ENCODE results near the gene SPN.
"Not testable (repeated sequence)": the region's sequence is repeated elsewhere in the genome, so short reads cannot be mapped to it uniquely, and the experiment has no call there.

SPN gene

DNA sequence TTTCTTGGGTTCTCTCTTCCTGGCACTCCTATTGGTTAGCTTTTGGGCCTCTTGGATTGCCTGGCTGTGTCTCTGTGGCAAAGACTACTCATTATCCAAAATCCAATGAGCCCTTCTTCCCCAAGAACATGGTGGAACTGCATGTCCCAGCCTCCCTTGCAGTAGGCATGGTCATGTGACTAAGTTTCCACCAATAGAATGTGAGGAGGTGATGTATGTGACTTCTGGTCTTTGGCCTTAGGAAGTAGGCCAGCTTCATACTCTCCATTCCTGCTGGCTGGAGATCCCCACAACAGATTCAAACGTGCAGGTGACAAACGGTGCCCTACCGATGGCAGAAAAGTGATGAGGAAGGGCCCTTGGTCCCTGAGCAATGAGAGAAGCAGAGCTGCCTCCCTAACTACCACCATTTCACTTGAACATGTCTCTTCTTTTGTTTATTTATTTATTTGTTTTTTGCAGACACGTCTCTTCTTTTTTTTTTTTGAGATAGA, 17.3 kb upstream of the SPN start:
- DNase-seq (ENCODE audit: low spot score), result no peak

- DNase-seq (ENCODE audit: low spot score), result no peak
Measured at GRCh38 chr16:29646947-29647346, 16.1 kb upstream of the SPN start.

- DNase-seq (ENCODE audit: low spot score), result no peak
Measured at GRCh38 chr16:29649588-29650494, 13.2 kb upstream of the SPN start.

GRCh38 chr16:29650771-29651170, 12.3 kb upstream of the SPN start:
- no peak for DNase-seq (ENCODE audit: low spot score)

DNA sequence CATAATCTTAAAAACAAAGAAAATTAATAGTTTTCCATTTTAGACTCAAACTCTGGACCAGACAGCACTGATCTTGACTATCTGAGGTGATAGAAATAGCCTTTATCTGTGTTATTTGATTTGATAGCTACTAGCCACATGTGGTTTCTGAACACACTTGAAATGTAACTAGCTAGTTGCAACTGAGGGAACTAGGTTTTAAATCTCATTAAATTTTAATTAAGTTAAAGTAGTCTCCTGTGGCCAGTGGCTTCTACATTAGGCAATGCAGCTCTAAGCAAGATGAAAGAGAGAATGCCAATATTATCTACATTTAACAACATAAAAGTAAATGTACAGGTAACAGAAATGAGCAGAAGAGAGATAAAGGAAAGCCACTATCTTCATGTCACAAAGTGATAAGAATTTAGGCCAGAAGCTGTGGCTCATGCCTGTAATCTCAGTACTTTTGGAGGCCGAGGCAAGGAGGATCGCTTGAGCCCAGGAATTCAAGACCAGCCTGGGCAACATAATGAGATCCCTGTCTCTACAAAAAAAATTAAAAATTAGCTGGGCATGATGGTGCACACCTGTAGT, 11.2 kb upstream of the SPN start:
- DNase-seq (ENCODE audit: low spot score), result no peak

DNA sequence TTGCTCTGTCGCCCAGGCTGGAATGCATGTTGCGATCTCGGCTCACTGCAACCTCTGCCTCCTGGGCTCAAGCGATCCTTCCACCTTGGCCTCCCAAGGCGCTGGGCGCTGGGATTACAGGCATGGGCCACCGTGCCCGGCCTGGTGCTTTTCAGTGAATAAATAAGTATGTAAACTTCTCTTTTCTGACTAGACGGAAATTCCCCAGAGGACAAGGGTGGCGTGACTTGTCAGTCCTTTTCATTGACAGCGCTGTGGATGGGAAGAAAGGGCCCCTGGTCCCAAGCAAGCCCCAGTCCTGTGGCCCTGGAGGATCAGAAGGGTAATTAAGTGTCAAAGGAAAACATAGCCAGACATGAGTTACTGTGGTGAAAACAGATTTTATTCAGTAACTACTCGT, 9.6 kb upstream of the SPN start:
- no peak for DNase-seq (ENCODE audit: low spot score)

- not testable (repeated sequence) for DNase-seq (ENCODE audit: low spot score)
Measured at GRCh38 chr16:29653890-29654289, 9.2 kb upstream of the SPN start.

- no peak for DNase-seq (ENCODE audit: low spot score)
Measured at GRCh38 chr16:29656688-29657523, 6.1 kb upstream of the SPN start.

- no peak for DNase-seq (ENCODE audit: low spot score)
Measured at GRCh38 chr16:29658705-29659104, 4.3 kb upstream of the SPN start.

- no peak for DNase-seq (ENCODE audit: low spot score)
Measured at GRCh38 chr16:29662000-29662728, 883 bp upstream of the SPN start.

DNA sequence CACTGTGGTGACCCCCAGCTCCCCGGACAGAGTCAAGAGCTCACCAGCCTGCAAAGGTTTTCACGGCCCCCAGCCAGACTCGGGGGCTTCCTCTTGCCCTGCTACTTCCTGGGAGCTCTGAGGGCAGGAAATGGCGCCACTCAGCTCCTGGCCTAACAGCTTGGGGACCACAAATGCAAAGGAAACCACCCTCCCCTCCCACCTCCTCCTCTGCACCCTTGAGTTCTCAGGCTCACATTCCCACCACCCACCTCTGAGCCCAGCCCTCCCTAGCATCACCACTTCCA, 375 bp upstream of the SPN start:
- no peak for DNase-seq (ENCODE audit: low spot score)

DNA sequence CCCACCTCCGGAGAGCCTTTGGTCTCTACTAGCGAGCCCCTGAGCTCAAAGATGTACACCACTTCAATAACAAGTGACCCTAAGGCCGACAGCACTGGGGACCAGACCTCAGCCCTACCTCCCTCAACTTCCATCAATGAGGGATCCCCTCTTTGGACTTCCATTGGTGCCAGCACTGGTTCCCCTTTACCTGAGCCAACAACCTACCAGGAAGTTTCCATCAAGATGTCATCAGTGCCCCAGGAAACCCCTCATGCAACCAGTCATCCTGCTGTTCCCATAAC, 702 bp downstream of the SPN start:
- no peak for DNase-seq (ENCODE audit: low spot score)

DNA sequence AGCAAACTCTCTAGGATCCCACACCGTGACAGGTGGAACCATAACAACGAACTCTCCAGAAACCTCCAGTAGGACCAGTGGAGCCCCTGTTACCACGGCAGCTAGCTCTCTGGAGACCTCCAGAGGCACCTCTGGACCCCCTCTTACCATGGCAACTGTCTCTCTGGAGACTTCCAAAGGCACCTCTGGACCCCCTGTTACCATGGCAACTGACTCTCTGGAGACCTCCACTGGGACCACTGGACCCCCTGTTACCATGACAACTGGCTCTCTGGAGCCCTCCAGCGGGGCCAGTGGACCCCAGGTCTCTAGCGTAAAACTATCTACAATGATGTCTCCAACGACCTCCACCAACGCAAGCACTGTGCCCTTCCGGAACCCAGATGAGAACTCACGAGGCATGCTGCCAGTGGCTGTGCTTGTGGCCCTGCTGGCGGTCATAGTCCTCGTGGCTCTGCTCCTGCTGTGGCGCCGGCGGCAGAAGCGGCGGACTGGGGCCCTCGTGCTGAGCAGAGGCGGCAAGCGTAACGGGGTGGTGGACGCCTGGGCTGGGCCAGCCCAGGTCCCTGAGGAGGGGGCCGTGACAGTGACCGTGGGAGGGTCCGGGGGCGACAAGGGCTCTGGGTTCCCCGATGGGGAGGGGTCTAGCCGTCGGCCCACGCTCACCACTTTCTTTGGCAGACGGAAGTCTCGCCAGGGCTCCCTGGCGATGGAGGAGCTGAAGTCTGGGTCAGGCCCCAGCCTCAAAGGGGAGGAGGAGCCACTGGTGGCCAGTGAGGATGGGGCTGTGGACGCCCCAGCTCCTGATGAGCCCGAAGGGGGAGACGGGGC, 1.3 kb downstream of the SPN start:
- no peak for DNase-seq (ENCODE audit: low spot score)

DNA sequence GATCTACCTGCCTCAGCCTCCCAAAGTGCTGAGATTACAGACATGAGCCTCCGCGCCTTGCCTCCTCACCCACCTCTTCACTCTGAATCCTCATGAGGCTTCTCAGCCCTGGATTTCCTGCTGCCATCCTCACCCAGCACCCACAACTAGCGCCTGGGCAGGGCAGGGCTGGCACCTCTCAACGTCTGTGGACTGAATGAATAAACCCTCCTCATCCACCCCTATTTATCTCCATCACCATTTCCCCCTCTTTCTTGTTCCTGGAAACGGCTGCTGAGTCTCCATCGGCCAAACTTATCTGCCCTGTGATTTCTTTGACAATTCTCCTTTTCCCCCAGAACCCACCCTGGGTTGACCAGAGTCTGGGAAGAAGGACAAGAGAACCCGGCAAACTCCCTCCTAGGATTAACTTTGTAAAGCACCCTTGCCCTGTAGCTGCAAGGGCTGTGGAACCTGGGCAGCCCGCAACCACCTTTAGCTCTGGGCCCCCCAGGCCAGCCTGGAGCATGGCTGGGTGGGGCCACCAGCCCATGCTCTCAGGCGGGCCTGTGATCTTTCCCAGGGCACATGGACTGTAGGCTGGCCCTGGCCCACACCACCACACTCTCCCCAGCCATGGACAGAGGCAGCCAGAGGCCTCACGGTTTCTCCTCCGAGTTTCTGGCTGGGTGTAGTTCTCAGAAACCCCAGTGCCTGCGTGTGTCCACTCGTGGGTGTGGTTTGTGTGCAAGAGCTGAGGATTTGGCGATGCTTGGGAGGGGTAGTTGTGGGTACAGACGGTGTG, 2.4 kb downstream of the SPN start:
- DNase-seq (ENCODE audit: low spot score), result no peak

DNA sequence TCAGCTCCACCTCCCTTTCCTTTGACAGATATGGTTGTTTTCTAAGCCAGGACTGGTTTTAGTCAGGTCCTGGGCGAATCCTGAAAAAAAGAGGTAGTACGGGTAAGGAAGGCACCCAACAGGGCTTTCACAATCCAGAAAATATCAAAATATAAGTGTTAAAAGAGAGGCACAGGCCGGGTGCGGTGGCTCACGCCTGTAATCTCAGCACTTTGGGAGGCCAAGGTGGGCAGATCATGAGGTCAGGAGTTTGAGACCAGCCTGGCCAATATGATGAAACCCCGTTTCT, 4.2 kb downstream of the SPN start:
- not testable (repeated sequence) for DNase-seq (ENCODE audit: low spot score)

- no peak for DNase-seq (ENCODE audit: low spot score)
Measured at GRCh38 chr16:29667755-29668154, 4.7 kb downstream of the SPN start.

DNA sequence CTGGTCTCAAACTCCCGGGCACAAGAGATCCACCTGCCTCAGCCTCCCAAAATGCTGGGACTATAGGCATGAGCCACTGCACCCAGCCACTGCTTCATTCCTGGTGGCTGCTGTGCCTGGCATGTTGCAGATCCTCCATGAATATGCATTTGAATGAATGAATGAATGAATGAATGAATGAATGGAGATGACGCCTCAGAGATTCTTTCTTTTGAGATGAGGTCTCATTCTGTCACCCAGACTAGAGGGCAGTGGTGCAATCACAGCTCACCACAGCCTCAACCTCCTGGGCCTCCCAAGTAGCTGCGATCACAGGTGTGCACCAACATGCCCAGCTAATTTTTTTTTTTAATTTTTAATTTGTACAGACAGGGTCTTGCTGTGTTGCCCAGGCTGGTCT, 5.2 kb downstream of the SPN start:
- DNase-seq (ENCODE audit: low spot score), result no peak

DNA sequence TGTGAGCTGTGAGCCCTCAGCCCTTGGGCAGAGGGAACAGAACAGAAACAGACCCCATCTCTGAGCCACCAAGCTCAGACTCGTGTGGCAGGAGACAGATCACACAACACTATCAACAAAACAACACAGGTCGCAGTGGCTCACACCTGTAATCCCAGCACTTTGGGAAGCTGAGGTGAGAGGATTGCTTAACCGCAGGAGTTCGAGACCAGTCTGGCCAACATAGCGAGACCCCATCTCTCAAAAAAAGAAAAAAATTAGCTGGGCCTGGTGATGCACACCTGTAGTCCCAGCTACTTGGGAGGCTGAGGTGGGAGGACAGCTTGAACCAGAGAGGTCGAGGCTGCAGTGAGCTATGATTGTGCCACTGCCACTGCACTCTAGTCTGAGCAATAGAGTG, 10.5 kb downstream of the SPN start:
- no peak for DNase-seq (ENCODE audit: low spot score)

DNA sequence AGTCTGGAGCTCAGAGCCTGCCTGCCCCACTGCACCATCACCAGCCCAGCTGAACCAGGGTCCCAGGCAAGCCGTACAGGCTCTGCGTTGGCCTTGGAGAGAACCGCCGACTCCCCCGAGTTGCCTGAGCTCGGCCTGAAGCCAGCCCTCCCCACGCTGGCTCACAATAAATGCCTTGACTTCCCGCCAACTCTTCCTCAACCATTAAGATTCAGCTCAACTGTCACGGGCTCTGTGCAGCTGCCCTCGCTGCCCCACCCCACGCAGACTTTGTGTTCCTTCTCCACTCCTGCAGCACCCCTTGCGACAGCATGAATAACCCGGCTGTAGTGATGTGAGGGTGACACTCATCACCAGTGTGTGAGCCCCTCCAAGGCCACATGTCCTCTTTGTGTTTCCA, 11.1 kb downstream of the SPN start:
- DNase-seq (ENCODE audit: low spot score), result peak; percentile 28

DNA sequence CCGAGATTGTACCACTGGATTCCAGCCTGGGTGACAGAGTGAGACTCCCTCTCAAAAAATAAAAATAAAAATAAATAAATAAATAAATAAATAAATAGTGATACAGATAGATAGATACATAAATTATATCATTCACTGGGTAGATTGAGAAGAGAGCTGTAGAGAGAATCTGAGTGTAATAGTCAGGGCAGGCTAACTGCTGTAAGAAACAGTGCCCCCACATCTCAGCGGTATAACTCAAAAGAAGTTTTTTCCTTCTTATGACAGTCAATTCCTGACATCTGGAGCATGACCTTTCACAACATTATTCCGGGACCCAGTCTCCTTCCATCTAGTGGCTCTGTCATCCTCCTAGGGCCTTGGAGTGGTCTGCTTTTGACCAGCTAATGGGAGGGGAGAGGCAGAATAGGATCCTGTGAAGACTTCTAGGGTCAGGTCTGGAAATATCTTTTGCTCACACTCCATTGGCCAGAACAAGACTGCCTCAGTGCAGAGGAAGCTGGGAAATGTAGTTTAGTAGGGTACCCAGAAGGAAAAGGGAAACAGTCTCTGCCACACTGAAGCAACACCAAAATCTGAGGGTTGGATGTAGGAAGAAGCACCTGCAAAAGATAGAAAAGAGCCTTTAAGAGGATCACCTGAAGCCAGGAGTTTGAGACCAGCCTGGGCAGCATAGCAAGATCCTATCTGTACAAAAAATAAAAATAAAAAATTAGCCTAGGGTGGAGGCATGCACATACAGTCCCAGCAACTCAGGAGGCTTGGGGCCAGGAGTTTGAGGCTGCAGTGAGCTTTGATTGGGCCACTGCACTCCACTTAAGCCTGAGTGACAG, 13.0 kb downstream of the SPN start:
- DNase-seq (ENCODE audit: low spot score), result peak; percentile 25
